Nucleus accumbens (tissue), 56 donors: ENCODE results near the gene TBX4.
A peak's percentile ranks its signal among the peaks of the same experiment; 100 is the strongest.

Experiments
- DNase-seq, 56 donors: peaks; one replicate each; lab custom pipeline; 2025; lab: John Stamatoyannopoulos, UW

Gene TBX4

DNA sequence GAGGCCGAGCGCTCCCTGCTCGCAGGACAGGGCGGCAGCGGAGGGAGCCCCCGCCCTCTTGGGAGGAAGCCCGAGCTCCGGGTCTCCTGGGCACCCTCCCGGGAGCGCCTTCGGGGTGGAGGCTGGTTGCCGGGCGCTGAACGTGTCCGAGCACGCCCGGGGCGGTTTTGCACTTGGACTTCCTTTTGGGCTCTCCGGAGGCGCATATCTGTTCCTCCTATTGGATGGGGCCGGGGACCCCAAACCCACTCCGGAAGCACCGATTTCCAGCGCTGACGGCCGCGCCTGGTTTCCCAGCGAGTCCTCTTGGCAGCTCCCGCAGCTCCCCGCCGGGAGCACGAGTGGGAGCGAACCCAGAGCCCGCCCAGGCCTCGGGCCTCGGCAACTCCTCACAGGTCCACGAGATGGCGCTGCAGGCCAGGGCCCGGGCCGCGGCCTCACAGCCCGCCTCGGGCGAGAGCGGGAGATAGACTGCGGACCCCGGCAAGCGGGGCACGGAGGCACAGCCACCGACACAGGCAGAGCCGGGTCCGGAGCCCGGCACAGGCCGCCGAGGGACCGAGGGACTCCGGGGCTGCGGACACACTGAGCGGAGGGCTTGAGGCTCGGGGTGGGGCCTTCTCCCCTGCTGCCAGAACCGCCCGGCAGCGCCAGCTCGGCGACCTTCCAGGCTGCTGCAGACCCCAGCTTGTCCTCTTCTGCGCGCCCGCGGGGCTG, 39.9 kb upstream of the TBX4 start:
- DNase-seq: peak in 51 of 56 donors; percentile 20 to 87 (median 64)

- DNase-seq: no peak
Measured at GRCh38 chr17:61412860-61413660, 39.2 kb upstream of the TBX4 start.

DNA sequence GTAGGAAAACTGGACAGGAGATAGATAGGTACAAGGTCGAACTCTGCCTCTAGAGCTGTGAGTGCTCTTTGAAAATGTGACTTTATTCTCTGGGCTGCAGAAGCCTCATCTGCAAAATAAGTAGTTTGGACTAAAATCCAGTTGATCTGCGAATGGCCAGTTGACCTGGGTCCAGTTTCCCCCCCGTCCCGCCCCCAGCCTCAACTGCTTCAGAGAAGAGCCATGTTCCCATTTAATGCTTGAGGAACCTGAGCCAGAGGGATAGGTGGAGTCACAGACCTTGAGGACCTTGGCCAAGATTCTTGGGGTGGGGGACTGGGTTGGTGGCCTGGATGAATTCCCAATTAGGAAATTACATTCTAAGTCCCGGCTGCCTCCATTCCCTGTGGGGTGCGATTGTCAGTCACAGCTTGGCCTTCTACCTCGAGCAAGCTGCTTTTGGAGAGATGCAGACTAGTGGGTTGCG, 38.5 kb upstream of the TBX4 start:
- no peak for DNase-seq

DNA sequence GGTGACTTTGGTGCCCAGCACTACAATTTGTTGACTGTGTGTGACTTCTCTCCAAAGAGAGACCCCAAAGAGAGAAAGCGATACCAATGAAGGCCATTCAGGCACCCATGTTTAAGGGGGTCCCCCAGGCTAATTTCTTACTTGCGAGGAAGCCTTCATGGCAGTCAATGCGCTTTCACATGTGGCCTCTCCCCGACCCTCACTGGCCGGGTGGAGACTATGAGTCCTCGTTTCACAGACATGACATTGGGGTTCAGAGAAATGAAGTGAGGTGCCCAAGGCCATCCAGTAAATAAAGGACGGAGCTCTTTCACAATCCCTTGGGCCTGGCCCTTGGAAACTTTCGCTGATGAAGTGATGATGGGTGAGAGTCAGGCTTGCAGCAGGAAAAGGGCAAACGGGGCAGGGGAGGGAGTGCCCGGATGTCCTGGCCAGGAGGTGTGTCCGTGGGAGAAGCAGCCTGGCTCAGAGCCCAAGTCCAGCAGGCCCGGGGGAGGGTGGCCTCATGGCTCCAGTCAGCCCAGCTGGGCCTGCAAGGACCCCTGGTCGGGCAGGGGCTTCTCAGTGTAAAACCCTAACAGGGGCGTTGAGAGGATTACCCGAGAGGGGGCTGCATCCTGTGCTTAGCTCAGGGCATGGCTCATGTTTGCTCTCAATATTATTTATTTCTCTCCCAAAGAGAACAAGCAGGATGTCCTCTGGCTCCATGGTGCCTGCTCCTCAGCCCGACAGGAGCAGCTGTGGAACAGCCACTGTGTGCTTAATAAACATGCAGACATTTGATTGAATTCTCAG, 37.9 kb upstream of the TBX4 start:
- no peak for DNase-seq

DNA sequence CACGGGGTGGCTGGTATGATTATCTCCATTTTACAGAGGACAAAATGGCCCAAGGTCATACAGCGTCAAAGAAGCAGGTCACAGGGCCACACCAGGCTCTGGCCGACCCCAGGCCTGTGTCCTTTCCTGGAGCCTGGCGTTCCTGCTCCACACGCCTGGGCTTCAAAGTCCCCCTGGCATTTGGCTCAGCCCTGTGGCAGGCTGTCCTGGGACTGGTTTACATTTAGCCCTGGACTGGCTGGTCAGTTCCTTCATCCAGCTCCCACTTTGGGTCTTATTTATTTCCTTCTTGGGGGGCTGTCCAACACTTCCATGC, 37.3 kb upstream of the TBX4 start:
- DNase-seq: no peak

GRCh38 chr17:61415374-61416210, 36.6 kb upstream of the TBX4 start:
- no peak for DNase-seq

DNA sequence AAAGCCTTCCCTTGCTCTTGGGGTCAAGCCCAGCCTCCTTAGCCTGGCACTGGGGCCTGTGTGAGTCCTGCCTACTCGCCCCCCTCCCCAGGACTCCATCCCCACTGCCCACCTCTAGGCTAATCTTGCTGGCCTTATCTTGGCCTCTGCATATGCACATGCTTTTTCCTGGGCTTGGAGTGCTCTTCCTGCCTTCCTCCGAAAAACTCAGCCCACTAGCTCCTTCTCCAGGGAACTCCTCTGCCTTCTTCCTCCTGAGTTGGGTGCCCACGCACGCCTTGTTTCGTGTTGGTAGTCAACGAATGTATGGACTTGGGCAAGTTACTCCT, 36.0 kb upstream of the TBX4 start:
- DNase-seq: no peak

DNA sequence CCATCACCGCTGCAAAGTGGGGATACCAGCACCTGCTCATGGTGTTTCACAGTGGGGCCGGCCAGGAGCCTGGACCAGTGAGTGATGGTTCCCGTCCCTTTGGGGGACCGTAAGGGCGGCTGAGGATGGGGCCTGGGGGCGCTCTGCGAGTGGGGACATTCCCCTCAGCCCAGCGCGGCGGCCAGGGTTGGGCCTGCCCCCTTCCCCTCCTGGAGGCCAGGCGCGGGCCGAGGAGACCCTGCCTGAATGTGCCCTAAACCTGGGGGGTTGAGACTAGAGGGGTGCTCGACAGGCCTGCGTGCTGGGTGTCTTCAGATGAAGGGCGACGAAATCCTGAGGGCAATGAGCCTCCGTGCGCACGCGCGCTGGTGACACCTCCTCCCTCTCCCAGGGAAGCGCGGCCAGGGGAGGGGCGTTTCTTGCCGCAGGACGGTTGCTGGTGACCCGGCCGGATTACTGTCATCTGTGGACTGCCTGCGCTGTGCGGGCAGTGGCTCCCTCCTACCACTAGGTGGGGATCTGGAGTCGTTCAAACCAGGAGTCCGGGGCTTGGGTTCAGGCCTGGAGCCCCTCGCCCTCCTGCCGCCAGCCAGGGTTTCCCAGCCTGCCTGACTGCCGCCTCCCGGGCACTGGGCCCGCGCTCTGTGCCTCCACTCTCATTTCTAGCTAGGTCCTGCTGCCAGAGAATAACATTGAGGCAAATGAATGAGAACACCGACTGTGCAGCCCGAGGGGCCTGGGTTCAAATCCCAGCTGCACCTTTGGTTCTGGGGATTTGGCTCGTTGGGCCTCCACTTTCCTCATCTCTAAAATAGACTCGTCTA, 35.5 kb upstream of the TBX4 start:
- DNase-seq: peak in 47 of 56 donors; percentile 11 to 82 (median 50)

DNA sequence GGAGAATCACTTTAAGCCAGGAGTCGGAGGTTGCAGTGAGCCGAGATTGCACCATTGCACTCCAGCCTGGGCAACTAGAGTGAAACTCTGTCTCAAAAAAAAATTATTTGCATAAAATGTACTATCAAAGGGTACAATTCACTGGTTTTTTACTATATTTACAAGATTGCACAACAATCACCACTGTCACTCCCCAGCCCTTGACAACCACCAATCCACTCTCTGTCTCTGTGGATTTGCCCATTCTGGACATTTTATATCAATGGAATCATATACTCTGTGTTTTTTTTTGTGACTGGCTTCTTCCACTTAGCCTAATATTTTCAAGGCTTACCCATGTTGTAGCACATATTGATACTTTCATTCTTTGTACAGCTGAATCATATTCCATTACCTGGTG, 33.8 kb upstream of the TBX4 start:
- no peak for DNase-seq

DNA sequence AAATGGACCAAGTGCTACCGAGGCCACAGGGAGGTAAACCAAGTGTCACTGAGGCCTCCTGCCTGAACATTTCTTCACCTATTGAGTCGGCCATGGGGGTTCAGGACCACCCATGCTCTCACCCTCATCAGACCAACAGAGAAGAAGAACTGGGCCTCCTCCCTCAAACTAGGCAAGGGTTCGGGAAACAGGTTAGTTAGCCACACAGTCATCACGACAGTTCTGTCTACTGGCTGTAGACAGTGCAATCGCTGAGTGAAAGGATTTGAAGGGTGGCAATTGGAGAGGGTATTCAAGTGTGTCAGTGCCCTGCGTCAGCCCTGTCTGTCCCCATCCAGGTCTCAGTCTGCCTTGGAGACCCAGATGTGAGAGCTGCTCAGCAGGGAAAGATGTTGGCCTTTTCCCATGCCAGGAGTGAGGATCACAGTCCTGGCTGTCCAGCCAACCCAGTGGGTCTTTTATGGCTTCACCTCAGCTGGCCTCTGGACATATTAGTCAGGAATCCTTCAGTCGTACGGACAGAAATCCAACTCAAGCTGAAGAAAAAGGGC, 32.7 kb upstream of the TBX4 start:
- DNase-seq: no peak

GRCh38 chr17:61420052-61420451, 32.2 kb upstream of the TBX4 start:
- no peak for DNase-seq

DNA sequence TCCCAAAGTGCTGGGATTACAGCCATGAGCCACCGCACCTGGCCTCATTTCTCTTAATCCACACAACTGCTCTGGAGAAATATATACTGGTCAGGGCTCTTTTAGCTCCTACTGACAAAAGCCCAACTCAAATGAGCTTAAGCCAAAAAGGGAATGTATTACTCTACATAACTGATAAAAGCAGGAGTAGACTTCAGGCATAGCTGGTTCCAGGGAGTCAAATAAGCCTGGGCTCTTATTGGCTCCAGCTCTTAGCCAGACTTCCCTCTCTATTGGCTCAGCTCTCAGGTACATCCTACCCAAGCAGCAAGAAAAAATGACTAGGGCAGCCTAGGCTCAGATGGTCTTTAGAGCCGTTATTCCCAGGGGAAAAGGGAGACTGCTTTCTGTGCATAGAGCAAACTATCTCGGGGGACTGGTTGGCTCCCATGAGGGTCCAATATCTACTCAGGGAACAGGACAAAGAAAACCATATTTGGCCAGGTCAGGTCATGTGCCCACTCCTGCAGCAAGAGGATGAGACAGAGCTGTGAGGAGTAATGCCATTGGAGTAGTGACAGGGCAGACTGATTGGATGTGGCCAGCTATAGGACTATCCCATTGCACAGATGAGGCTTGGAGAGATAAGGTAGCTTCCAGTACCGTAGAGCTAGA, 31.4 kb upstream of the TBX4 start:
- no peak for DNase-seq

- no peak for DNase-seq
Measured at GRCh38 chr17:61421460-61421859, 30.8 kb upstream of the TBX4 start.

GRCh38 chr17:61422116-61422799, 30.0 kb upstream of the TBX4 start:
- DNase-seq: no peak

DNA sequence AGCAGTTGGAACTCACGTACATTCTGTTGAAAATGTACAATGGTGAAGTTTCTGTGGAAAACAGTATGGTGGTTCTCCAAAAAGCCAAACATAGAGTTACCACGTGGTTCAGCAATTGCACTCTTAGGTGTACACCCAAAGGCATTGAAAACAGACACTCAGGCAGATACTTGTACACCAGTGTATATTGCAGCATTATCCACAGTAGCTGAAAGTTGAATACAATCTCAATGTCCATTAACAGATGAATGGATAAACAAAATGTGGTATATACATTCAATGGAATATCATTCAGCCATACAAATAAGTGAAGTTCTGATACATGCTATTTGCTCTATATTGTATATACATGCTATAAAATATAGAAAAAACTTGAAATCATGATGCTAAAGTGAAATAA, 29.4 kb upstream of the TBX4 start:
- no peak for DNase-seq

DNA sequence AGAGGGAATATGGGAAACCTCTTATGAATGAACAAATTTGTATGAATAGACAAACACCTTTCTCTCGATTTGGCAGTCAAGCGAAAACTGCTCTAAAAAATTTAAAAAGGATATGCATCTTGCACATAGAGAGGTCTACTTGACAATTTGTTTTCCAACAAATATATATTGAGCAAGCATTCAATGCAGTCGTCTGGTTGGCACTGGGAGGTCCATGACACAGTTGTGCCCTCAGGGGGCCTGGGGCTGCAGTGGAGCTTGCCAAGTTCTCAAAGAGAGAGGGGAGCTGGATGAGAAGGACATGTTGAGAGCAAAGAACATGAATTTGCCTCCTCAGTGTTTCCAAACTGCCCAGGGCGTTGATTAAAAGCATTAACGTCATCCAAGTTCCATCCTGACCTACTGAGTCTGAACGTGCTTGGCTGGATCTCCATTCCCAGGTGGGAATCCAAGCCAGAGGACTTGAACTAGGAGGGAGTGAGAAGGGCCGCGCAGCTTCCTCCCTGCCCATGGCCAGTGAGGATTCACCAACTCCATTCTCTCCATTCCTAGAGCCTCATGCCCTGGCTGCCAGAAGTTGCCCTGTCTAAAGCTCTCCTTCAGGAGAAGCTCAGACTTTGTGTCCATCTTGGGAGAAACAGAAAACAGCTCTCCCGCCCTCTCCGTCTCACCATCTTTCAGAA, 28.1 kb upstream of the TBX4 start:
- no peak for DNase-seq

GRCh38 chr17:61425682-61426481, 26.3 kb upstream of the TBX4 start:
- DNase-seq: no peak
